Measurements from ENCODE around the gene PCNX2. TPM values are rescaled to one million over a fixed set of nuclear protein-coding genes. Genes with fewer than 3 reads are reported as not detected.

The PCNX2 gene
- total and polyA plus RNA-seq, 2 of the 13 experiments (the other 11 are each of a cell fraction or from before 2014, with no cell fraction given) = 0.11 to 0.42 TPM

DNA sequence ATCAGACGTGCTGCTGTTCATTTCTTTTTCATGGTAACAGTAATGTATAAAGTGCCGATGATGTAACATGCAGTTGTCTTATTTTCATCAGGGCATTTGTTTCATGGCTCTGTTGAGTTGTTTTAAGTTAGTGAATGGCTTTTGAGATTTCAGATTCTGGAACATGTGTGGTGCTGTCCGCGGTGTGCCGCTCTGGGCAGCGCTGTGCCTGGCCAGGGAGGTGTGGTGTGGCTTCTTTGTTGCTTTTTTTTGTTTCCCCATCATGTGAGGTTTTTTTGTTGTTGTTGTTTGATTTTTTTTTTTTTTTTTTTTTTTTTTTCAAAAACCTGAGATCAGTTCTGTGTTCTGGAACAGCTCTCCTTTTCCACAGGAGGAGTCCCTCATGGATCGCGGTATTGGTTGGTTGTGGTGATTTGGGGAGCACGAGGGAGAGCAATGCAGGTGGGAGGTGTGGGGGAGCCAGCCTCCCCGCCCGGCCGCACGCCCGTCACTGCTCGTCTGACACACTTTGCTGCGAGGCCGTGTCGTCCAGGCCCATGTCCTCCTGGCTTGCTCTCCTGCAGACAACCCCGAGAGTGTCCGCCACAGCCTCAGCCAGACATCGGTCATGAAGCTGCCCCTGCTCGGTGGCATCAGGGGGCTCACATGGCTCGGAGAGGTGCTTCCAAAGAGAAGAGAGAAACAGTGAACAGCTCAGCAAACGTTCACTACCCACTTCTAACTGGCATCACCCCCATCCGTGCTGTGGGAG lies 311.5 kb downstream of the PCNX2 start (continued):
- TF ChIP-seq, protein P1, sequence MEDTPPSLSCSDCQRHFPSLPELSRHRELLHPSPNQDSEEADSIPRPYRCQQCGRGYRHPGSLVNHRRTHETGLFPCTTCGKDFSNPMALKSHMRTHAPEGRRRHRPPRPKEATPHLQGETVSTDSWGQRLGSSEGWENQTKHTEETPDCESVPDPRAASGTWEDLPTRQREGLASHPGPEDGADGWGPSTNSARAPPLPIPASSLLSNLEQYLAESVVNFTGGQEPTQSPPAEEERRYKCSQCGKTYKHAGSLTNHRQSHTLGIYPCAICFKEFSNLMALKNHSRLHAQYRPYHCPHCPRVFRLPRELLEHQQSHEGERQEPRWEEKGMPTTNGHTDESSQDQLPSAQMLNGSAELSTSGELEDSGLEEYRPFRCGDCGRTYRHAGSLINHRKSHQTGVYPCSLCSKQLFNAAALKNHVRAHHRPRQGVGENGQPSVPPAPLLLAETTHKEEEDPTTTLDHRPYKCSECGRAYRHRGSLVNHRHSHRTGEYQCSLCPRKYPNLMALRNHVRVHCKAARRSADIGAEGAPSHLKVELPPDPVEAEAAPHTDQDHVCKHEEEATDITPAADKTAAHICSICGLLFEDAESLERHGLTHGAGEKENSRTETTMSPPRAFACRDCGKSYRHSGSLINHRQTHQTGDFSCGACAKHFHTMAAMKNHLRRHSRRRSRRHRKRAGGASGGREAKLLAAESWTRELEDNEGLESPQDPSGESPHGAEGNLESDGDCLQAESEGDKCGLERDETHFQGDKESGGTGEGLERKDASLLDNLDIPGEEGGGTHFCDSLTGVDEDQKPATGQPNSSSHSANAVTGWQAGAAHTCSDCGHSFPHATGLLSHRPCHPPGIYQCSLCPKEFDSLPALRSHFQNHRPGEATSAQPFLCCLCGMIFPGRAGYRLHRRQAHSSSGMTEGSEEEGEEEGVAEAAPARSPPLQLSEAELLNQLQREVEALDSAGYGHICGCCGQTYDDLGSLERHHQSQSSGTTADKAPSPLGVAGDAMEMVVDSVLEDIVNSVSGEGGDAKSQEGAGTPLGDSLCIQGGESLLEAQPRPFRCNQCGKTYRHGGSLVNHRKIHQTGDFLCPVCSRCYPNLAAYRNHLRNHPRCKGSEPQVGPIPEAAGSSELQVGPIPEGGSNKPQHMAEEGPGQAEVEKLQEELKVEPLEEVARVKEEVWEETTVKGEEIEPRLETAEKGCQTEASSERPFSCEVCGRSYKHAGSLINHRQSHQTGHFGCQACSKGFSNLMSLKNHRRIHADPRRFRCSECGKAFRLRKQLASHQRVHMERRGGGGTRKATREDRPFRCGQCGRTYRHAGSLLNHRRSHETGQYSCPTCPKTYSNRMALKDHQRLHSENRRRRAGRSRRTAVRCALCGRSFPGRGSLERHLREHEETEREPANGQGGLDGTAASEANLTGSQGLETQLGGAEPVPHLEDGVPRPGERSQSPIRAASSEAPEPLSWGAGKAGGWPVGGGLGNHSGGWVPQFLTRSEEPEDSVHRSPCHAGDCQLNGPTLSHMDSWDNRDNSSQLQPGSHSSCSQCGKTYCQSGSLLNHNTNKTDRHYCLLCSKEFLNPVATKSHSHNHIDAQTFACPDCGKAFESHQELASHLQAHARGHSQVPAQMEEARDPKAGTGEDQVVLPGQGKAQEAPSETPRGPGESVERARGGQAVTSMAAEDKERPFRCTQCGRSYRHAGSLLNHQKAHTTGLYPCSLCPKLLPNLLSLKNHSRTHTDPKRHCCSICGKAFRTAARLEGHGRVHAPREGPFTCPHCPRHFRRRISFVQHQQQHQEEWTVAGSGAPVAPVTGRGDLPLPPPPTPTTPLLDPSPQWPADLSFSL (CRISPR knock-in tag; IDR thresholded peaks at IDR 0.05) = no peak
- TF ChIP-seq KAT8 (CRISPR knock-in tag; IDR thresholded peaks at IDR 0.05) = no peak
- TF ChIP-seq, protein P2, sequence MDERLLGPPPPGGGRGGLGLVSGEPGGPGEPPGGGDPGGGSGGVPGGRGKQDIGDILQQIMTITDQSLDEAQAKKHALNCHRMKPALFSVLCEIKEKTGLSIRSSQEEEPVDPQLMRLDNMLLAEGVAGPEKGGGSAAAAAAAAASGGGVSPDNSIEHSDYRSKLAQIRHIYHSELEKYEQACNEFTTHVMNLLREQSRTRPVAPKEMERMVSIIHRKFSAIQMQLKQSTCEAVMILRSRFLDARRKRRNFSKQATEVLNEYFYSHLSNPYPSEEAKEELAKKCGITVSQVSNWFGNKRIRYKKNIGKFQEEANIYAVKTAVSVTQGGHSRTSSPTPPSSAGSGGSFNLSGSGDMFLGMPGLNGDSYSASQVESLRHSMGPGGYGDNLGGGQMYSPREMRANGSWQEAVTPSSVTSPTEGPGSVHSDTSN (CRISPR knock-in tag; IDR thresholded peaks at IDR 0.05) = no peak

DNA sequence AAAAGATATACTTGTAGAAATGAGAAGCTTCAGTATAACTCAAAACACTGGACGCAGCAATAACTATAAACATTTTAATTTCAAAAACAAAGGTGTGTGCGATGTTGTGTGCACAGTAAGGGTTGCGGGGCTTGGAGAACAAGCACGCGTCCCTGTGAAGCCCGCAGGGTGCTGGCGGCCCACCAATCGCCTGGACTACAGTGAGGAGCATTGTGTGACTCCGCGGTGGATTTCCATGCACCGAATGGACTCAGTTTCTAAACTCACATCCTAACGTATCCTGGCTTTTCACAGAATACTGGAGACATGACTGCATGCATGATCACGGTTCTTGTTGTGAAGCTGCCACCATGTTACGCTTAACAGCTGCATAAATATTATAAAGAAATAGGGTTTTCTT lies 312.1 kb downstream of the PCNX2 start:
- no peak overlapping the region for H2AFZ ChIP-seq (ENCODE audit: low read length)
- DNase-seq (ENCODE audit: low spot score) (no peak), FAIRE-seq (no peak), ATAC-seq (no peak)
- H3K36me3 ChIP-seq (replicated peaks in 1 of 2; ENCODE audit: control insufficient read depth in 1 of 2, insufficient read depth in 2 of 2, low read length in 2 of 2) = no peaks in the 10 kb centered on the region
- H3K4me1 ChIP-seq (ENCODE audit: insufficient read depth, low read length) = no peaks in the 10 kb centered on the region
- H3K4me2 ChIP-seq (ENCODE audit: low read depth, low read length) = no peak overlapping the region
- in situ Hi-C loops (cut with HindIII; ENCODE audit: extremely low pct_ligation_motif_present, low pct_unique_long_range_greater_than_20kb) (no loop called here), intact Hi-C loops (cut with micrococcal nuclease; ENCODE audit: unreplicated experiment) (no loop called here)
- H4K20me1 ChIP-seq (ENCODE audit: insufficient read depth, low read length) = no peaks in the 10 kb centered on the region
- POLR2A ChIA-PET = no interaction called here
- no peaks in the 10 kb centered on the region for H3K79me2 ChIP-seq (ENCODE audit: insufficient read depth, low read length)
- no peak overlapping the region for H3K9ac ChIP-seq (ENCODE audit: insufficient read depth, low read depth, low read length)
- H3K27me3 ChIP-seq (ENCODE audit: control insufficient read depth in 1 of 2, insufficient read depth in 2 of 2, low read length in 2 of 2) = no peaks in the 10 kb centered on the region
- 97% methylated on average over 14 of the region's 14 CpGs for WGBS (ENCODE audit: low lambda C conversion rate)
- no peak overlapping the region for H3K4me3 ChIP-seq (replicated peaks in 1 of 3; ENCODE audit: insufficient read depth in 1 of 3, low read depth in 2 of 3, low read length in 3 of 3)
- H3K27ac ChIP-seq (ENCODE audit: extremely low read length, insufficient read depth, low read length) = no peak overlapping the region
- no peaks in the 10 kb centered on the region for H3K9me3 ChIP-seq (ENCODE audit: low read length)
- CTCF ChIA-PET (ENCODE audit: low intra/inter-chr PET ratio, low total read pairs) = no interaction called here
- no TSS peak for BruUV-seq (replicated peaks)
- no peak for TF ChIP-seq NFIC (IDR thresholded peaks at IDR 0.05; ENCODE audit: low read length)
- no peak for TF ChIP-seq EHMT2 (IDR thresholded peaks at IDR 0.05; ENCODE audit: borderline replicate concordance, low read depth, low read length)
- TF ChIP-seq ZFP36L1 (CRISPR knock-in tag; IDR thresholded peaks at IDR 0.05) = no peak
- TF ChIP-seq, protein P3, sequence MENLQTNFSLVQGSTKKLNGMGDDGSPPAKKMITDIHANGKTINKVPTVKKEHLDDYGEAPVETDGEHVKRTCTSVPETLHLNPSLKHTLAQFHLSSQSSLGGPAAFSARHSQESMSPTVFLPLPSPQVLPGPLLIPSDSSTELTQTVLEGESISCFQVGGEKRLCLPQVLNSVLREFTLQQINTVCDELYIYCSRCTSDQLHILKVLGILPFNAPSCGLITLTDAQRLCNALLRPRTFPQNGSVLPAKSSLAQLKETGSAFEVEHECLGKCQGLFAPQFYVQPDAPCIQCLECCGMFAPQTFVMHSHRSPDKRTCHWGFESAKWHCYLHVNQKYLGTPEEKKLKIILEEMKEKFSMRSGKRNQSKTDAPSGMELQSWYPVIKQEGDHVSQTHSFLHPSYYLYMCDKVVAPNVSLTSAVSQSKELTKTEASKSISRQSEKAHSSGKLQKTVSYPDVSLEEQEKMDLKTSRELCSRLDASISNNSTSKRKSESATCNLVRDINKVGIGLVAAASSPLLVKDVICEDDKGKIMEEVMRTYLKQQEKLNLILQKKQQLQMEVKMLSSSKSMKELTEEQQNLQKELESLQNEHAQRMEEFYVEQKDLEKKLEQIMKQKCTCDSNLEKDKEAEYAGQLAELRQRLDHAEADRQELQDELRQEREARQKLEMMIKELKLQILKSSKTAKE (CRISPR knock-in tag; IDR thresholded peaks at IDR 0.05; ENCODE audit: borderline replicate concordance) = no peak
